Coronary artery (tissue), 2 donors: ENCODE data around the gene CLDN5.

Experiments
- DNase-seq: peaks from one replicate; pipeline ENCODE4 v3.0.0-alpha.2; 2017; ENCODE audit warnings: low spot score
- H3K27ac ChIP-seq, 2 donors: fragments of 200-600 bp; sonication (generic); one replicate each; pipeline ENCODE4 v1.5.1; 2016 to 2019
- H3K4me3 ChIP-seq: fragments of 200-600 bp; sonication (generic); 2 replicates; pipeline ENCODE4 v1.5.1; 2016; ENCODE audit warnings: mild to moderate bottlenecking, moderate library complexity
- CTCF ChIP-seq: fragments of 200-600 bp; sonication (generic); IDR thresholded peaks from one replicate; pipeline ENCODE4 v1.5.1; 2019; ENCODE audit warnings: antibody characterized with exemption

The CLDN5 gene

GRCh38 chr22:19509923-19510322 lies 14.3 kb downstream of the CLDN5 start:
- no peak for DNase-seq
- Histone ChIP-seq H3K27ac (no peak overlapping the region), H3K4me3 (no peak overlapping the region)
- TF ChIP-seq CTCF: no peak

GRCh38 chr22:19509191-19509590 lies 15.0 kb downstream of the CLDN5 start:
- TF ChIP-seq CTCF: no peak
- DNase-seq: no peak
- H3K4me3 ChIP-seq: no peak overlapping the region
- H3K27ac ChIP-seq: no peak overlapping the region

- TF ChIP-seq CTCF: no peak
- no peak for DNase-seq
- Histone ChIP-seq H3K4me3 (no peak overlapping the region), H3K27ac (no peak overlapping the region)
Measured at GRCh38 chr22:19508024-19508776, 16.0 kb downstream of the CLDN5 start.

- H3K4me3 ChIP-seq: no peak overlapping the region
- no peak for DNase-seq
- no peak overlapping the region for H3K27ac ChIP-seq
- TF ChIP-seq CTCF: no peak
Measured at GRCh38 chr22:19507534-19507861, 16.7 kb downstream of the CLDN5 start.

- TF ChIP-seq CTCF: no peak
- Histone ChIP-seq H3K4me3 (no peak overlapping the region), H3K27ac (no peak overlapping the region)
- no peak for DNase-seq
Measured at GRCh38 chr22:19506212-19506611, 18.0 kb downstream of the CLDN5 start.

- TF ChIP-seq CTCF: no peak
- no peak for DNase-seq
- no peak overlapping the region for H3K4me3 ChIP-seq
- H3K27ac ChIP-seq: no peak overlapping the region
Measured at GRCh38 chr22:19505735-19506126, 18.5 kb downstream of the CLDN5 start.

- no peak overlapping the region for H3K4me3 ChIP-seq
- DNase-seq: no peak
- no peak overlapping the region for H3K27ac ChIP-seq
- no peak for TF ChIP-seq CTCF
Measured at GRCh38 chr22:19504900-19505734, 19.1 kb downstream of the CLDN5 start.
